ENCODE results near the gene NDUFS8. TPM values are rescaled to one million over a fixed set of nuclear protein-coding genes. Genes with fewer than 3 reads are reported as not detected.
"Not testable (repeated sequence)": the region's sequence is repeated elsewhere in the genome, so short reads cannot be mapped to it uniquely, and the experiment has no call there.

NDUFS8 gene
- total RNA-seq, 2 donors from 2014 or later: 150 to 168 TPM

- not testable (repeated sequence) for H3K9ac ChIP-seq (ENCODE audit: extremely low read depth, low read length, poor library complexity, severe bottlenecking); H3K36me3 ChIP-seq (ENCODE audit: control insufficient read depth, insufficient read depth, low read length); H3K27ac ChIP-seq (ENCODE audit: low read depth, low read length); H3K4me1 Mint-ChIP-seq; H3K27ac Mint-ChIP-seq; H3K4me1 ChIP-seq (ENCODE audit: control insufficient read depth, insufficient read depth, low read length); H3K4me3 Mint-ChIP-seq; H3K9me3 ChIP-seq (ENCODE audit: control insufficient read depth, low read length); H3K4me3 ChIP-seq (ENCODE audit: low read length); H3K9me3 Mint-ChIP-seq; H3K27me3 ChIP-seq (ENCODE audit: control insufficient read depth, insufficient read depth, low read length, poor library complexity, severe bottlenecking); H3K36me3 Mint-ChIP-seq (ENCODE audit: low read depth)
- peaks cover 18% of the 10 kb centered on the region for H3K27me3 Mint-ChIP-seq (ENCODE audit: insufficient read depth)
- peak; percentile 80 for TF ChIP-seq CTCF (conservative IDR thresholded peaks at IDR 0.05)
- peak; percentile 87 for DNase-seq
- 41 to 67% methylated on average over 2 to 12 of the region's 12 CpGs for WGBS, 2 experiments (ENCODE audit: insufficient coverage in 1 of 2, insufficient read length in 1 of 2)
Measured at GRCh38 chr11:67993821-67994220, 36.7 kb upstream of the NDUFS8 start.

GRCh38 chr11:67994387-67994786 lies 36.1 kb upstream of the NDUFS8 start:
- H3K4me3 Mint-ChIP-seq; H3K9me3 ChIP-seq (ENCODE audit: control insufficient read depth, low read length): not testable (repeated sequence)

GRCh38 chr11:67995129-67995528 lies 35.4 kb upstream of the NDUFS8 start:
- not testable (repeated sequence) for H3K4me3 ChIP-seq (ENCODE audit: low read length); H3K9me3 Mint-ChIP-seq; H3K27me3 ChIP-seq (ENCODE audit: control insufficient read depth, insufficient read depth, low read length, poor library complexity, severe bottlenecking); H3K4me1 Mint-ChIP-seq; H3K4me3 Mint-ChIP-seq; H3K27ac Mint-ChIP-seq; H3K9me3 ChIP-seq (ENCODE audit: control insufficient read depth, low read length); H3K27ac ChIP-seq (ENCODE audit: low read depth, low read length); H3K9ac ChIP-seq (ENCODE audit: extremely low read depth, low read length, poor library complexity, severe bottlenecking); DNase-seq; H3K36me3 Mint-ChIP-seq (ENCODE audit: low read depth); H3K4me1 ChIP-seq (ENCODE audit: control insufficient read depth, insufficient read depth, low read length); H3K36me3 ChIP-seq (ENCODE audit: control insufficient read depth, insufficient read depth, low read length)
- WGBS, 2 experiments (ENCODE audit: insufficient coverage in 1 of 2, insufficient read length in 1 of 2): 87 to 100% methylated on average over 2 to 3 of the region's 3 CpGs
- peaks cover 10% of the 10 kb centered on the region for H3K27me3 Mint-ChIP-seq (ENCODE audit: insufficient read depth)

More at GRCh38 chr11:67994387-67994786, 36.1 kb upstream of the NDUFS8 start:
- H3K27me3 ChIP-seq (ENCODE audit: control insufficient read depth, insufficient read depth, low read length, poor library complexity, severe bottlenecking); H3K36me3 ChIP-seq (ENCODE audit: control insufficient read depth, insufficient read depth, low read length); H3K36me3 Mint-ChIP-seq (ENCODE audit: low read depth); H3K4me1 ChIP-seq (ENCODE audit: control insufficient read depth, insufficient read depth, low read length); H3K27ac Mint-ChIP-seq; H3K4me1 Mint-ChIP-seq; H3K27ac ChIP-seq (ENCODE audit: low read depth, low read length); H3K9ac ChIP-seq (ENCODE audit: extremely low read depth, low read length, poor library complexity, severe bottlenecking); H3K4me3 ChIP-seq (ENCODE audit: low read length); H3K9me3 Mint-ChIP-seq: not testable (repeated sequence)
- WGBS, 2 experiments (ENCODE audit: insufficient coverage in 1 of 2, insufficient read length in 1 of 2): 89 to 100% methylated on average over 3 to 5 of the region's 5 CpGs
- peaks cover 16% of the 10 kb centered on the region for H3K27me3 Mint-ChIP-seq (ENCODE audit: insufficient read depth)
- peak; percentile 28 for DNase-seq

- H3K27ac ChIP-seq (ENCODE audit: low read depth, low read length); H3K36me3 ChIP-seq (ENCODE audit: control insufficient read depth, insufficient read depth, low read length); H3K4me3 ChIP-seq (ENCODE audit: low read length); H3K4me1 Mint-ChIP-seq; H3K27ac Mint-ChIP-seq; H3K4me3 Mint-ChIP-seq; H3K9ac ChIP-seq (ENCODE audit: extremely low read depth, low read length, poor library complexity, severe bottlenecking); H3K4me1 ChIP-seq (ENCODE audit: control insufficient read depth, insufficient read depth, low read length); H3K36me3 Mint-ChIP-seq (ENCODE audit: low read depth); H3K9me3 Mint-ChIP-seq; H3K9me3 ChIP-seq (ENCODE audit: control insufficient read depth, low read length); H3K27me3 ChIP-seq (ENCODE audit: control insufficient read depth, insufficient read depth, low read length, poor library complexity, severe bottlenecking): not testable (repeated sequence)
- WGBS, 2 experiments (ENCODE audit: insufficient coverage in 1 of 2, insufficient read length in 1 of 2): 83% methylated on average over 14 of the region's 14 CpGs; no CpG with 5 or more reads in 1 of the 2 experiments
- peak; percentile 38 for DNase-seq
- H3K27me3 Mint-ChIP-seq (ENCODE audit: insufficient read depth): peaks cover 10% of the 10 kb centered on the region
- TF ChIP-seq CTCF (conservative IDR thresholded peaks at IDR 0.05): peak; percentile 49
Measured at GRCh38 chr11:67995579-67995978, 34.9 kb upstream of the NDUFS8 start.
